ENCODE results near the gene ZFP64. TPM values are rescaled to one million over a fixed set of nuclear protein-coding genes. Genes with fewer than 3 reads are reported as not detected.

ZFP64 gene
- polyA plus RNA-seq, 1 experiment: 24.4 TPM

DNA sequence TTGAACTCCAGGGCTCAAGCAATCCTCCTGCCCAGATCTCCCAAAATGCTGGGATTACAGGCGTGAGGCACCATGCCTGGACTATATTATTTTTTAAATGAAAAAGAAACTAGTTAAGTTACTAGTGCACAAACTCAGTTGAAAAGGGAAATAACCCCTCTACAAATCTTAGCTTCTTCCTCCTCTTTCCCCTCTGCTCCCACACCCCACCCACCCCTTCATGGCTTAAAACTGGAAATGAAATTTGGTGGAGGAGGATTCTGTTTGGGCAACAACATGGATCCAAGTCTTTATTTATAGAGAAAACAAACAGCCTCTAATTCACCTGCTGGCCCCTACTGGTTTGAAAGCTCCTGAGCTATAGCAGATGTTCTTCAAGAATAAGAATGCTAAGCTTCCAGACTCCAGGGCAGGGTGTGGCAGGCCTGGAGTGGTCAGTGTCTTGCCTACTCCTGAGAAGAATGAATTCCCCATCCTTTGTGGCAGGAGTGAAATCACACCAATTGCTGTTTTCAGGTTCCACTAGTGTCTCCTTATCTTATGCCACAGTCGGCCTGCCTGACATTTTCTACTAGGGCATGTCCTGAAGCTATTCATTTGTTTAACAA, 73.5 kb downstream of the ZFP64 start:
- no peak overlapping the region for H3K4me3 ChIP-seq (ENCODE audit: low read depth, low read length)
- no peak overlapping the region for H3K27ac ChIP-seq (ENCODE audit: low read depth, low read length)
- CTCF ChIA-PET: interaction anchor here (0.6 to 3.4 kb wide), 3 partner anchors 11 to 330 kb away, joined by 4 to 21 read pairs (median 5); no protein-coding TSS in a partner anchor
- POLR2A ChIA-PET: no interaction called here
- no peak for DNase-seq (ENCODE audit: low read depth, low spot score)
- TF ChIP-seq, protein P1, sequence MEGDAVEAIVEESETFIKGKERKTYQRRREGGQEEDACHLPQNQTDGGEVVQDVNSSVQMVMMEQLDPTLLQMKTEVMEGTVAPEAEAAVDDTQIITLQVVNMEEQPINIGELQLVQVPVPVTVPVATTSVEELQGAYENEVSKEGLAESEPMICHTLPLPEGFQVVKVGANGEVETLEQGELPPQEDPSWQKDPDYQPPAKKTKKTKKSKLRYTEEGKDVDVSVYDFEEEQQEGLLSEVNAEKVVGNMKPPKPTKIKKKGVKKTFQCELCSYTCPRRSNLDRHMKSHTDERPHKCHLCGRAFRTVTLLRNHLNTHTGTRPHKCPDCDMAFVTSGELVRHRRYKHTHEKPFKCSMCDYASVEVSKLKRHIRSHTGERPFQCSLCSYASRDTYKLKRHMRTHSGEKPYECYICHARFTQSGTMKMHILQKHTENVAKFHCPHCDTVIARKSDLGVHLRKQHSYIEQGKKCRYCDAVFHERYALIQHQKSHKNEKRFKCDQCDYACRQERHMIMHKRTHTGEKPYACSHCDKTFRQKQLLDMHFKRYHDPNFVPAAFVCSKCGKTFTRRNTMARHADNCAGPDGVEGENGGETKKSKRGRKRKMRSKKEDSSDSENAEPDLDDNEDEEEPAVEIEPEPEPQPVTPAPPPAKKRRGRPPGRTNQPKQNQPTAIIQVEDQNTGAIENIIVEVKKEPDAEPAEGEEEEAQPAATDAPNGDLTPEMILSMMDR (IDR thresholded peaks at IDR 0.05; ENCODE audit: low read depth, low read length): no peak
- H3K27me3 ChIP-seq (ENCODE audit: control insufficient read depth, insufficient read depth, low read length): no peaks in the 10 kb centered on the region
- H3K9me3 ChIP-seq (ENCODE audit: control insufficient read depth, insufficient read depth, low read length): no peaks in the 10 kb centered on the region

DNA sequence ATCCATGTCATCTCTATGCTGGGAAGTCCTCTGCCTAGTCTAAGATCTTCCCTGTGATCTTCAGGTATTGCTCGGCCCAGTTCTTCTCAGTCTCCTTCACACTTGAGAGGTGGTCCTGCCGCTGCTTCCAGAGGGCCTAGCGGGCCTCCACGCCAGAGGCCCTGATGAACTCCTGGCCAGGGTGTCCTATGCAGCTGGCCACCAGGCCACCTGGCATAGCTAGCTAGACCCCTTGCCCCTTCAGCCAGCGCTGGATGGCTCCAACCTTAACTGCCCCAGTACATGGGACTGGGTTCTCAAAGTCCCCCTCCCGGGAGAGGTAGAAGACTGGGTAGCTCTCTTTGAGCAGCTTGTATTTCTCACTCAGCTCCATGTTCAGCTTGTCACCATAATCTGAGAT, 81.1 kb downstream of the ZFP64 start:
- Histone ChIP-seq H3K4me3 (ENCODE audit: low read depth, low read length) (no peak overlapping the region), H3K27me3 (ENCODE audit: control insufficient read depth, insufficient read depth, low read length) (peaks cover 5% of the 10 kb centered on the region), H3K9me3 (ENCODE audit: control insufficient read depth, insufficient read depth, low read length) (peaks cover 2% of the 10 kb centered on the region; the same call in 1 of the 2 replicates), H3K27ac (ENCODE audit: low read depth, low read length) (no peak overlapping the region)
- ChIA-PET CTCF (interaction anchor here (1.2 kb wide), 1 partner anchor 18 kb away, joined by 8 read pairs; no protein-coding TSS in a partner anchor), POLR2A (no interaction called here)
- DNase-seq (ENCODE audit: low read depth, low spot score): no peak
- TF ChIP-seq, protein P1 (IDR thresholded peaks at IDR 0.05; ENCODE audit: low read depth, low read length): no peak

DNA sequence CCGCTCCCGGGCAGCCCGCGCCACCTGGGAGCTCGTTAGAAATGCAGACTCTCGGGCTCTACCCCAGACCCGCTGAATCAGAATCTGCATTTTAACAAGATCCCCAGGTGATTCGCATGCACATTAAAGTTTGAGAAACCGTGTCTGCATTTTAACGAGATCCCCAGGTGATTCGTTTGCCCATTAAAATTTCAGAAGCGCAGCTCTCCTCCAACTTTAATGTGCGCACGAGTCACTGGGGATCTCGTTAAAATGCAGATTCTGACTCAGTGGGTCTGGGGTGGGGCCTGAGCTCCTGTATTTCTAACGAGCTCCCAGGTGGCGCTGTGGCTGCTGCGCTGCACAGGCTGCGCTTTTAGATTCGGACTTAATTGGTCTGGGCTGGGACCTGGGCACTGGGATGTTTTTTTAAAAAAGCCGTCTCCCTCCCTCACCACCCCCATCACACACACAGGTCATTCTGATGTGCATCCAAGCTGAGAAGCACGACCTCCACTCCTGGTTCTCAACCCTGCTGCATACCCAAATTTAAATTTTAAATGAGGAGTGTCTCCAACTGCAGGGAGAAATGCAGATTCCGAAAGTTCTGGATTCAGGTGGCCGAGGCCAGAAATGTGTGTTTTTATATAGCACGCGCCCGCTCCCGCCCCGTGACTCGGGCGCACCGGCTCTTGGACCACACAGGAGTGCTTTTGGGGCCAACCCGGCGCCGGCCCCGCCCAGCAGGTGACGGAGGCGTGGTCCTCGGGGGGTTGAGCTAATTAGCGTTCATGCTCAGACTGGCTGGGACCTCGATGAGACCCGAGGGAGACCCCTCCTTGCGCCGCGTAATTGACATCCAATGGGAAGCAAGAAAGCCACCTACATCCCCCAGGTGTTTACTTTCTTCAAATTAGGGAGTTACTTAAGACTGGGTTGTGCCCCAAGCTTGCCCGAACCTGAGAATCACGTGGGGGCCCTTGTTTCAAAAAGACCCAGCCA, 85.8 kb downstream of the ZFP64 start:
- H3K4me3 ChIP-seq (ENCODE audit: low read depth, low read length): peak overlapping the region; percentile 77
- ChIA-PET POLR2A (no interaction called here), CTCF (interaction anchor here (0.7 to 2.7 kb wide), 4 partner anchors 13 to 465 kb away, joined by 4 to 9 read pairs (median 5); no protein-coding TSS in a partner anchor)
- TF ChIP-seq, protein P1 (IDR thresholded peaks at IDR 0.05; ENCODE audit: low read depth, low read length): peak; percentile 43
- H3K9me3 ChIP-seq (ENCODE audit: control insufficient read depth, insufficient read depth, low read length): peaks cover 2% of the 10 kb centered on the region; the same call in 1 of the 2 replicates
- peaks cover 5% of the 10 kb centered on the region for H3K27me3 ChIP-seq (ENCODE audit: control insufficient read depth, insufficient read depth, low read length)
- no peak overlapping the region for H3K27ac ChIP-seq (ENCODE audit: low read depth, low read length)
- no peak for DNase-seq (ENCODE audit: low read depth, low spot score)

DNA sequence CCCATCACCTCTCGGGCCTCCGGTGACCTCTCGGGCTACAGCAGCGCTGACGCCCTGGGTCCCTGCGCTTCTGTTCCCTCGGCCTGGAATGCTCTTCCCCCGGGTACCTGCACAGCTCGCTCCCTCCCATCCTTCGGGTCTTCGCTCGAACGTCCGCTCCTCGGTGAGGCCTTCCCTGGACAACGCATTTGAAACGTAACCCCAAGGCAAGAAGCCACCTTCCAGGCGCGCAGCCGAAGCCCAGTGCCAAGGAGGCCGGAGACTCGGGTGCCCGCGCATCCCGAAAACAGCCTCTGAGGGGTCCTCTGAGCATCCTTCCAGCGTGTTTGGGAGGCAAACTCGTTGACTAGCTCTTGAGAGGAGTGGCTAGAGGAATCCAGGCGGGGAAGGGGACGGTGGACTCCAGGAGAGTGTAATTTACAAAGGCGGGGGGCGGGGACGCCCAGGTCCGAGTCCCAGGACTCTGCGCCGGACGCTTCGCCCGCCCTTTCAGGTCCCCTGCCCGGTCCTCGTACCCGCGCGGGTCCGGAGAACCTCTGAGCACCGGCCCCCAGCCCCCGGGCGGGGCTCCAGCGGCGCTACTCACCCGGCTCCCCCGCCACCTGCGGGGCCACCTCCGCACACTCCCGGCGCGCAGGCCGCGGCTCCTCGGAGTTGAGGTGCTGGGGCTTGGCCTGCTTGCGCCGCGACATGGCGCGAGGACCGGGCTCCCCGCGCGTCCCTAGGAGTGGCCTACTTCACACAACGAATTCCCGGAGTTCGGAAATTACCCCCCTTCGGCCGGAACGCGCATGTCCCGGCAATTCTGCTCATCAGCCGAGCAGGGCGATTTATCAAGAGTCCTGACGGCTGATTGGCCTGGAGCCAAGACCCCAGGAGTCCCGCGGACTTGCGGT, 86.8 kb downstream of the ZFP64 start:
- CTCF ChIA-PET: interaction anchor here (0.7 to 2.7 kb wide), 5 partner anchors 14 to 464 kb away, joined by 3 to 9 read pairs (median 4); no protein-coding TSS in a partner anchor
- DNase-seq (ENCODE audit: low read depth, low spot score): no peak
- POLR2A ChIA-PET: interaction anchor here (0.6 kb wide), 1 partner anchor 373 kb away, joined by 3 read pairs; no protein-coding TSS in a partner anchor
- TF ChIP-seq, protein P1 (IDR thresholded peaks at IDR 0.05; ENCODE audit: low read depth, low read length): no peak
- peaks cover 5% of the 10 kb centered on the region for H3K27me3 ChIP-seq (ENCODE audit: control insufficient read depth, insufficient read depth, low read length)
- H3K9me3 ChIP-seq (ENCODE audit: control insufficient read depth, insufficient read depth, low read length): peaks cover 2% of the 10 kb centered on the region; the same call in 1 of the 2 replicates
- H3K4me3 ChIP-seq (ENCODE audit: low read depth, low read length): peak overlapping the region; percentile 77
- H3K27ac ChIP-seq (ENCODE audit: low read depth, low read length): peak overlapping the region; percentile 47

Data from AG04450 (cell line).